DOHH2 (cell line): Measurements from ENCODE around the gene CTSD.
A peak's percentile ranks its signal among the peaks of the same experiment; 100 is the strongest.

Source experiments
- H3F3A ChIP-seq: fragments of 200-600 bp; sonication (generic), shearing (Covaris generic); 2 replicates; pipeline ENCODE4 v1.6.0; 2016; ENCODE audit warnings: antibody characterized with exemption, mild to moderate bottlenecking; ENCODE audit not compliant: control insufficient read depth, insufficient read depth
- H3K27ac ChIP-seq: fragments of 200-600 bp; sonication (generic); 2 replicates; pipeline ENCODE4 v1.5.1; 2014; ENCODE audit warnings: low read depth, mild to moderate bottlenecking, low read length, moderate library complexity
- H3K27me3 ChIP-seq: fragments of 200-600 bp; sonication (generic); 2 replicates; pipeline ENCODE4 v1.6.1; 2014; ENCODE audit warnings: mild to moderate bottlenecking, low read length, mixed read lengths; ENCODE audit not compliant: control insufficient read depth
- H3K36me3 ChIP-seq: fragments of 200-600 bp; sonication (generic); 2 replicates; pipeline ENCODE4 v1.6.1; 2014; ENCODE audit warnings: mild to moderate bottlenecking, low read length, moderate library complexity, mixed read lengths; ENCODE audit not compliant: control insufficient read depth
- H3K4me1 ChIP-seq: fragments of 200-600 bp; sonication (generic); 2 replicates; pipeline ENCODE4 v1.6.1; 2014; ENCODE audit warnings: mild to moderate bottlenecking, low read length, mixed read lengths; ENCODE audit not compliant: control insufficient read depth
- H3K4me2 ChIP-seq: fragments of 200-600 bp; sonication (generic); 2 replicates; pipeline ENCODE4 v1.6.0; 2014; ENCODE audit warnings: mild to moderate bottlenecking, low read length, moderate library complexity
- H3K4me3 ChIP-seq: fragments of 200-600 bp; sonication (generic); 2 replicates; pipeline ENCODE4 v1.5.1; 2014; ENCODE audit warnings: mild to moderate bottlenecking, low read length, mixed read lengths
- H3K79me2 ChIP-seq: fragments of 200-600 bp; sonication (generic); 2 replicates; pipeline ENCODE4 v1.6.1; 2014; ENCODE audit warnings: mild to moderate bottlenecking, low read length, mixed read lengths; ENCODE audit not compliant: control insufficient read depth
- H3K9me2 ChIP-seq: fragments of 200-600 bp; sonication (generic); replicated peaks from 2 replicates; pipeline ENCODE4 v1.6.1; 2014; ENCODE audit warnings: mild to moderate bottlenecking, low read length, mixed read lengths; ENCODE audit not compliant: control insufficient read depth
- H3K9me3 ChIP-seq: fragments of 200-600 bp; sonication (generic); 2 replicates; pipeline ENCODE4 v1.6.1; 2014; ENCODE audit warnings: antibody characterized with exemption, low read length, mixed read lengths; ENCODE audit not compliant: control insufficient read depth, insufficient read depth
- H4K20me1 ChIP-seq: fragments of 200-600 bp; sonication (generic); 2 replicates; pipeline ENCODE4 v1.6.0; 2014; ENCODE audit warnings: low read depth, mild to moderate bottlenecking, antibody characterized with exemption, low read length, moderate library complexity; ENCODE audit not compliant: control insufficient read depth, insufficient read depth
- CTCF ChIP-seq: fragments of 200-600 bp; sonication (generic); IDR thresholded peaks from one replicate; pipeline ENCODE4 v1.5.1; 2014; ENCODE audit warnings: antibody characterized with exemption, mild to moderate bottlenecking, low read depth, low read length; ENCODE audit not compliant: poor library complexity, severe bottlenecking
- EZH2phosphoT487 ChIP-seq: fragments of 200-600 bp; sonication (generic); IDR thresholded peaks from 2 replicates; pipeline ENCODE4 v1.6.1; 2017; ENCODE audit warnings: borderline replicate concordance, mild to moderate bottlenecking, antibody characterized with exemption, low read length, moderate library complexity, mixed read lengths

Gene CTSD

GRCh38 chr11:1765871-1766718 is 2.4 kb upstream of the CTSD start:
- Histone ChIP-seq H3K4me2 (no peak overlapping the region), H3K27me3 (no peaks in the 10 kb centered on the region; the same call in 1 of the 2 replicates), H4K20me1 (no peaks in the 10 kb centered on the region), H3K79me2 (no peaks in the 10 kb centered on the region), H3K36me3 (no peaks in the 10 kb centered on the region), H3K4me3 (no peak overlapping the region), H3K9me2 (no peaks in the 10 kb centered on the region), H3K4me1 (peaks cover 13% of the 10 kb centered on the region), H3F3A (no peaks in the 10 kb centered on the region), H3K9me3 (no peaks in the 10 kb centered on the region), H3K27ac (no peak overlapping the region)
- TF ChIP-seq EZH2phosphoT487 (no peak), CTCF (peak; percentile 41)

- Histone ChIP-seq H3K27me3 (no peaks in the 10 kb centered on the region), H3K9me3 (no peaks in the 10 kb centered on the region), H4K20me1 (no peaks in the 10 kb centered on the region), H3K4me2 (peak overlapping the region; percentile 96), H3K9me2 (no peaks in the 10 kb centered on the region), H3K4me3 (peak overlapping the region; percentile 90), H3K4me1 (peaks cover 17% of the 10 kb centered on the region), H3F3A (no peaks in the 10 kb centered on the region), H3K27ac (no peak overlapping the region), H3K79me2 (no peaks in the 10 kb centered on the region), H3K36me3 (no peaks in the 10 kb centered on the region)
- no peak for TF ChIP-seq CTCF
Measured at GRCh38 chr11:1763336-1763795, 361 bp downstream of the CTSD start.

GRCh38 chr11:1762537-1763302 is 1.0 kb downstream of the CTSD start:
- no peaks in the 10 kb centered on the region for H3K9me2 ChIP-seq
- TF ChIP-seq EZH2phosphoT487 (no peak), CTCF (no peak)
- peaks cover 24% of the 10 kb centered on the region for H3K4me1 ChIP-seq
- no peaks in the 10 kb centered on the region for H3F3A ChIP-seq
- H3K9me3 ChIP-seq = no peaks in the 10 kb centered on the region
- no peaks in the 10 kb centered on the region for H3K36me3 ChIP-seq
- H3K79me2 ChIP-seq = no peaks in the 10 kb centered on the region
- H3K4me3 ChIP-seq = peak overlapping the region; percentile 90
- H3K27me3 ChIP-seq = no peaks in the 10 kb centered on the region
- peak overlapping the region; percentile 96 for H3K4me2 ChIP-seq
- H4K20me1 ChIP-seq = no peaks in the 10 kb centered on the region
- H3K27ac ChIP-seq = no peak overlapping the region
